ENCODE data around the gene ING5. TPM values are rescaled to one million over a fixed set of nuclear protein-coding genes. Genes with fewer than 3 reads are reported as not detected.

The ING5 gene
- total RNA-seq, 3 donors from 2014 or later = 49.2 to 53.5 (median 51.8) TPM

- ATAC-seq = no peak
- H3K9me3 Mint-ChIP-seq = no peaks in the 10 kb centered on the region
Measured at GRCh38 chr2:241774419-241775222, 72.8 kb downstream of the ING5 start.

GRCh38 chr2:241775223-241776177 lies 73.7 kb downstream of the ING5 start:
- Mint-ChIP-seq H3K9me3 (no peaks in the 10 kb centered on the region), H3K36me3 (ENCODE audit: insufficient read depth) (no peaks in the 10 kb centered on the region), H3K4me3 (no peak overlapping the region), H3K4me1 (ENCODE audit: low read depth) (peaks cover 12% of the 10 kb centered on the region), H3K27me3 (ENCODE audit: low read depth) (no peaks in the 10 kb centered on the region)
- ATAC-seq = no peak
- no peak for DNase-seq

More at GRCh38 chr2:241774419-241775222, 72.8 kb downstream of the ING5 start:
- H3K27me3 Mint-ChIP-seq (ENCODE audit: low read depth) = no peaks in the 10 kb centered on the region
- H3K4me1 Mint-ChIP-seq (ENCODE audit: low read depth) = peaks cover 12% of the 10 kb centered on the region
- no peak overlapping the region for H3K4me3 Mint-ChIP-seq
- no peaks in the 10 kb centered on the region for H3K36me3 Mint-ChIP-seq (ENCODE audit: insufficient read depth)
- no peak for DNase-seq

- no peak for DNase-seq
- ATAC-seq = no peak
- Mint-ChIP-seq H3K4me1 (ENCODE audit: low read depth) (peaks cover 12% of the 10 kb centered on the region), H3K9me3 (peaks cover 4% of the 10 kb centered on the region), H3K36me3 (ENCODE audit: insufficient read depth) (no peaks in the 10 kb centered on the region), H3K4me3 (no peak within 1 kb of the TSS), H3K27me3 (ENCODE audit: low read depth) (no peaks in the 10 kb centered on the region)
Measured at GRCh38 chr2:241776336-241777169, 74.7 kb downstream of the ING5 start, which contains the start of gene GAL3ST2. TSS of gene GAL3ST2 (plus strand) at chr2:241776822. CDS start at chr2:241776956, 134 bp downstream.

- Mint-ChIP-seq H3K4me3 (no peak overlapping the region), H3K36me3 (ENCODE audit: insufficient read depth) (no peaks in the 10 kb centered on the region), H3K9me3 (peaks cover 4% of the 10 kb centered on the region), H3K27me3 (ENCODE audit: low read depth) (no peaks in the 10 kb centered on the region), H3K4me1 (ENCODE audit: low read depth) (peaks cover 7% of the 10 kb centered on the region)
- DNase-seq = no peak
- no peak for ATAC-seq
Measured at GRCh38 chr2:241777170-241777685, 75.4 kb downstream of the ING5 start.

GRCh38 chr2:241777686-241778627 lies 76.1 kb downstream of the ING5 start:
- H3K4me3 Mint-ChIP-seq = no peak overlapping the region
- H3K9me3 Mint-ChIP-seq = peaks cover 4% of the 10 kb centered on the region
- ATAC-seq (no peak), DNase-seq (no peak)
- H3K27me3 Mint-ChIP-seq (ENCODE audit: low read depth) = no peaks in the 10 kb centered on the region
- no peaks in the 10 kb centered on the region for H3K36me3 Mint-ChIP-seq (ENCODE audit: insufficient read depth)
- peaks cover 2% of the 10 kb centered on the region for H3K4me1 Mint-ChIP-seq (ENCODE audit: low read depth)

Other genes starting within 250 kb of the ING5 start
- 100 to 1,000 TPM in 2 of 3 donors, 10 to 100 TPM in 1; 97.1 to 104 (median 100) TPM for gene STK25, start 193.5 kb upstream of the ING5 start, total RNA-seq
- gene BOK, start 143.3 kb upstream of the ING5 start, total RNA-seq = under 1 TPM; 0.15 to 0.19 (median 0.16) TPM
- 10 to 100 TPM; 58.6 to 61.8 (median 59.0) TPM for gene THAP4, start 64.9 kb upstream of the ING5 start, total RNA-seq
- 10 to 100 TPM; 72.6 to 82.4 (median 75.3) TPM for gene ATG4B, start 64.3 kb upstream of the ING5 start, total RNA-seq
- gene DTYMK, start 15.2 kb upstream of the ING5 start, total RNA-seq = 100 to 1,000 TPM in 1 of 3 donors, 10 to 100 TPM in 2; 89.5 to 110 (median 94.9) TPM
- 10 to 100 TPM; 13.9 to 22.5 (median 18.7) TPM for gene D2HGDH, start 32.6 kb downstream of the ING5 start, total RNA-seq
- gene GAL3ST2, start 74.8 kb downstream of the ING5 start, total RNA-seq = under 1 TPM in 2 of 3 donors, not detected in 1; 0.23 to 0.33 TPM
- under 1 TPM in 1 of 3 donors, not detected in 2; 0.65 TPM for gene NEU4, start 107.2 kb downstream of the ING5 start, total RNA-seq
- gene PDCD1, start 156.9 kb downstream of the ING5 start, total RNA-seq = 100 to 1,000 TPM in 1 of 3 donors, 10 to 100 TPM in 2; 60.5 to 102 (median 77.3) TPM
- gene RTP5, start 167.7 kb downstream of the ING5 start, total RNA-seq = under 1 TPM; 0.13 to 0.14 (median 0.13) TPM

All from activated T-cell treated with anti-CD3 and anti-CD28 coated beads, Interleukin-2, amount 50 U/mL, for 4 hours (primary cell).